Kidney epithelial cell (primary cell): ENCODE measurements around the gene TBC1D8B. TPM values are rescaled to one million over a fixed set of nuclear protein-coding genes. Genes with fewer than 3 reads are reported as not detected.
"Not testable (repeated sequence)": the region's sequence is repeated elsewhere in the genome, so short reads cannot be mapped to it uniquely, and the experiment has no call there.

Experiments
- DNase-seq: peaks from one replicate; pipeline ENCODE4 v3.0.0-alpha.2; 2010; ENCODE audit warnings: low read depth
- H3K27me3 ChIP-seq: 2 replicates; pipeline ENCODE4 v1.6.0; 2011; ENCODE audit warnings: low read length; ENCODE audit not compliant: control insufficient read depth, insufficient read depth
- H3K36me3 ChIP-seq: 2 replicates; pipeline ENCODE4 v1.5.1; 2011; ENCODE audit warnings: low read length; ENCODE audit not compliant: control insufficient read depth, insufficient read depth
- H3K4me3 ChIP-seq: 2 replicates; pipeline ENCODE4 v1.5.1; 2011; ENCODE audit warnings: low read depth, mild to moderate bottlenecking, control low read depth, low read length
- CTCF ChIP-seq: IDR thresholded peaks from 2 replicates; pipeline ENCODE4 v1.5.1; 2011; ENCODE audit warnings: mild to moderate bottlenecking, moderate library complexity, low read length, control low read depth, inconsistent platforms; ENCODE audit not compliant: insufficient read depth, poor library complexity, severe bottlenecking
- total RNA-seq: library from RNA; depleted of rRNA; stranded (reverse); fragments of >200 nt; gene quantifications from 2 replicates; pipeline ENCODE4 v1.2.3, GENCODE V29; 2015

The TBC1D8B gene
- total RNA-seq, 1 donor from 2014 or later = 1.3 TPM

GRCh38 chrX:106863697-106864096, 61.2 kb downstream of the TBC1D8B start:
- H3K4me3 ChIP-seq = no peak overlapping the region
- H3K27me3 ChIP-seq = no peaks in the 10 kb centered on the region
- no peak for TF ChIP-seq CTCF
- DNase-seq = no peak
- no peaks in the 10 kb centered on the region for H3K36me3 ChIP-seq

GRCh38 chrX:106872796-106873195, 70.3 kb downstream of the TBC1D8B start:
- not testable (repeated sequence) for DNase-seq, H3K27me3 ChIP-seq, H3K36me3 ChIP-seq, H3K4me3 ChIP-seq

DNA sequence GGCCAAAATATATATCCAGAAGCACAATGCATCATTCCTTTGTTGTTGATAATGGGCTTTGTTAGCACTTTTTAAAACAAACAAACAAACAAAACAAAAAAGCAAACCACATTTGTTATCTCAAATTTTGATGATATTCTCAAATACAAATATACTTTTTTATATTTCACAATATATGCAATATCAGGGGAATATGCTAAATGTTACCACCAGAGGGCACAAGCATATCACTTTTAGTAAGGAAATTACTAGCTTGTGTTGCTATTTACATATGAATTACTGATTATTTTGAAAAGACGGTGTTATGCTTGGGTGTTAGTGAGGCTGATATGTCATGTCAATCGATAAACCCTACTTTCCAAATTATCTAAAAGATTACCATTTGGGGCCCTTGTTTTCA, 71.6 kb downstream of the TBC1D8B start:
- Histone ChIP-seq H3K4me3 (no peak overlapping the region), H3K27me3 (no peaks in the 10 kb centered on the region), H3K36me3 (no peaks in the 10 kb centered on the region)
- TF ChIP-seq CTCF = peak; percentile 43
- no peak for DNase-seq

DNA sequence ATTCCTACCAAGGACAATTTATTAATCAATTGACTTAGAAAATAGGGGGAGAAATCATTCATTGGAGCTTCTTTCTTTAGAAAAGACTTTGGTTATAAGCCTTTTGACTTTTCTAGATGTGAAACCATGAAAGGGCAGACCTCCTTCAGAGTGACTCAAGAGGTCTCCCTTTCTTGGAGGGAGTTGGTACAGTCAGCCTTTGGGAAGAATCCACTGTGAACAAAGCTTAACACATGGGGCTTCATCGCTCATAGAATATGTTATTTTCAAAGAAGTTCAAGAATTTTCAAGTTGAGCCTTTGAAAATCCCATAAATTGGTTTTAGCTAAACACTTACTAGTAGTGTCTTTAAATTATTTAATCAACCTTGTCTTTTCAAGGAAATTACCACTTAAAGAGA, 72.7 kb downstream of the TBC1D8B start:
- no peak for TF ChIP-seq CTCF
- Histone ChIP-seq H3K27me3 (no peaks in the 10 kb centered on the region), H3K36me3 (no peaks in the 10 kb centered on the region), H3K4me3 (no peak overlapping the region)
- DNase-seq = no peak

DNA sequence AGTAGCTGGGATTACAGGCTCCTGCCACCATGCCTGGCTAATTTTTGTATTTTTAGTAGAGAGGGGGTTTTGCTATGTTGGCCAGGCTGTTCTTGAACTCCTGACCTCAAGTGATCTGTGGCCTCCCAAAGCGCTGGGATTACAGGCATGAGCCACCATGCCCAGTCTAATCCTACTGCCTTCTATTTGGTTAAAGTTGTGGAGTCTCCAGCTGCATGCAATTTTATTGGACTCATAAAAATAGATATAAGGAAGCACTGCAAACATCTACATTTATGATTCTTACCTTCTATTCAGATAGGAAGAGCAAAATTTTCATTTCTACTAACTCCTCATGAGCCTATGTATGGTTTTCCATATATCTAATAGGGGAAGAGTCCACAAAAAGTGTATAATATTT, 87.0 kb downstream of the TBC1D8B start:
- no peaks in the 10 kb centered on the region for H3K27me3 ChIP-seq
- TF ChIP-seq CTCF = no peak
- no peak for DNase-seq
- no peaks in the 10 kb centered on the region for H3K36me3 ChIP-seq
- no peak overlapping the region for H3K4me3 ChIP-seq

DNA sequence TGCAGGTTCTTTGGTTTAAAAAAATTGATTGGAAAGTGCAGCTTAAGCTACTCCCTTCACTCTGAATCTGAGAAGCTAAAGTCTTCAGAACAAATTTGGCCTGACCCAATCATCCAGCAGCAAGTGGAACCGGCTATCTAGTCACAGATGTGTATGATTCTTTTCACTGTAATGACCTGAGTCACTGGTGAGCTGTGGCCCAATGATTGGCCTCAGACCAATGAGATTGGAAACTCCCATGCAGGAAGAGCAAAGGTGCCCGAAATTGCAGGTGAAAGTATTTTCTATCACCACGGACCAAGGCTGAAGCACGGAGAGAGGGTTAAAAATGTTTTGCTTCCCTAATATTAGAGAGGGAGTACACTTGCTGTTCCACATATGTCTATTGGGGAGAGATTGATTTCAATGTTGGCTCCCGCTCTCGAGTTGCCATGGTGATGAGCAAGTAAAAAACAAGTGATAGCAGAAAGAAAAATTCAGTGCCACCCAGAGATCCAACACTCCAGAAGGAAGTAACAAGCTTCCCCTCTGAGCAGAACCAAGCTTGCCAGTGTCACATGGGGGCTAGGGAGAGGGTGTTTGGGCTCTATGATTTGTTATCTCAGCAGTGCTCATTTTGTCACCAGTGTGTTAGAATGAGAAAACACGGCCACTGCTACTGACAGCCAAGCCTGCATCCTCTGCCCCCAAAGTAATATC, 89.4 kb downstream of the TBC1D8B start:
- no peak for TF ChIP-seq CTCF
- H3K36me3 ChIP-seq = no peaks in the 10 kb centered on the region
- H3K4me3 ChIP-seq = no peak overlapping the region
- no peak for DNase-seq
- H3K27me3 ChIP-seq = no peaks in the 10 kb centered on the region
